Measurements from ENCODE around the gene MAP1S. TPM values are rescaled to one million over a fixed set of nuclear protein-coding genes. Genes with fewer than 3 reads are reported as not detected.

MAP1S gene
- total and polyA plus RNA-seq, 2 of the 8 experiments (the other 6 are each of a cell fraction or from before 2014, with no cell fraction given) = 66.7 to 115 TPM

- Histone ChIP-seq H3K4me1 (replicated peaks in 1 of 4; ENCODE audit: control insufficient read depth in 3 of 4, insufficient read depth in 4 of 4, low read length in 3 of 4) (no peaks in the 10 kb centered on the region; a peak in 2 of 7 replicates), H2BK12ac (ENCODE audit: low read depth, low read length) (no peak overlapping the region), H2AFZ (ENCODE audit: low read length) (peak overlapping the region; percentile 34; the same call in 1 of the 2 replicates), H3K9ac (replicated peaks in 1 of 4; ENCODE audit: extremely low read depth in 1 of 4, low read depth in 3 of 4, low read length in 3 of 4) (peak overlapping the region in 1 of 4 experiments; percentile 31; a peak in 2 of 7 replicates), H2BK120ac (replicated peaks; ENCODE audit: low read depth, low read length) (no peak overlapping the region), H3K23ac (ENCODE audit: insufficient read length) (no peak overlapping the region), H3K27ac (ENCODE audit: low read depth, low read length) (no peak overlapping the region), H4K5ac (ENCODE audit: insufficient read length, low read depth, low read length) (peak overlapping the region; percentile 27), H2BK15ac (ENCODE audit: low read length) (no peak overlapping the region), H3K4me3 (ENCODE audit: extremely low read depth in 1 of 4, insufficient read depth in 2 of 4, low read depth in 3 of 4, low read length in 4 of 4) (peak overlapping the region in 1 of 4 experiments; percentile 46; a peak in 3 of 8 replicates), H4K8ac (ENCODE audit: extremely low read depth, insufficient read depth, low read length) (no peak overlapping the region), H3K56ac (replicated peaks; ENCODE audit: insufficient read length, low read depth, low read length) (no peak overlapping the region), H3K4me2 (ENCODE audit: insufficient read depth in 1 of 2, low read depth in 2 of 2, low read length in 2 of 2) (peak overlapping the region; percentile 53 to 66), H3K79me2 (ENCODE audit: control insufficient read depth in 1 of 2, insufficient read depth in 2 of 2, low read length in 2 of 2) (no peaks in the 10 kb centered on the region), H3K36me3 (ENCODE audit: control insufficient read depth in 2 of 4, insufficient read depth in 4 of 4, low read length in 3 of 4) (no peaks in the 10 kb centered on the region), H3K14ac (ENCODE audit: insufficient read length) (no peak overlapping the region), H4K91ac (replicated peaks; ENCODE audit: insufficient read length, low read length) (peak overlapping the region; percentile 56), H3K27me3 (replicated peaks in 1 of 4; ENCODE audit: control insufficient read depth in 3 of 4, extremely low read depth in 1 of 4, insufficient read depth in 3 of 4, low read length in 3 of 4) (peaks cover 0 to 6% (median 5%) of the 10 kb centered on the region in 4 experiments; a peak in 4 of 7 replicates), H3K79me1 (ENCODE audit: low read depth, low read length) (no peaks in the 10 kb centered on the region), H3K9me3 (ENCODE audit: insufficient read depth in 2 of 2, low read depth in 1 of 2, low read length in 1 of 2) (no peaks in the 10 kb centered on the region), H3K4ac (replicated peaks; ENCODE audit: insufficient read length, low read depth, low read length) (no peak overlapping the region), H2BK20ac (ENCODE audit: low read length) (no peak overlapping the region), H3K23me2 (ENCODE audit: low read depth, low read length) (peaks cover 3% of the 10 kb centered on the region; the same call in 1 of the 2 replicates), H2BK5ac (ENCODE audit: low read depth, low read length) (peak overlapping the region; percentile 44; the same call in 1 of the 2 replicates), H3K18ac (ENCODE audit: extremely low read depth, low read length) (no peak overlapping the region), H4K20me1 (replicated peaks in 1 of 2; ENCODE audit: control insufficient read depth in 1 of 2, insufficient read depth in 2 of 2, low read length in 2 of 2) (no peaks in the 10 kb centered on the region), H2AK5ac (ENCODE audit: low read depth, low read length) (no peak overlapping the region)
- 16% methylated on average over 17 of the region's 17 CpGs; no CpG with 5 or more reads in 1 of the 2 experiments for whole genome bisulfite sequencing, 2 experiments (ENCODE audit: extremely low coverage in 1 of 2, insufficient coverage in 1 of 2, insufficient read length in 1 of 2, insufficient replicate concordance in 2 of 2, low coverage in 1 of 2, low lambda C conversion rate in 2 of 2, missing lambda C conversion rate in 1 of 2)
- ChIA-PET CTCF (ENCODE audit: partially characterized antibody) (interaction anchor here (0.7 to 3.1 kb wide), 12 partner anchors 9 to 137 kb away, joined by 3 to 15 read pairs (median 4); no protein-coding TSS in a partner anchor), POLR2A (ENCODE audit: partially characterized antibody) (interaction anchor here (0.9 to 2.0 kb wide), 7 partner anchors 9 to 155 kb away, joined by 3 to 13 read pairs (median 3); partner anchors contain the start of genes MAP1S and UNC13A)
- DNase-seq (ENCODE audit: low read depth in 1 of 2, low spot score in 2 of 2) (peak; percentile 68 to 89), FAIRE-seq (peak; percentile 88)
- TF ChIP-seq KDM1A (IDR thresholded peaks at IDR 0.05; ENCODE audit: borderline replicate concordance, low read length) (0 out of 2 replicates have a peak, but pooled peaks have one; percentile 70), NRF1 (IDR thresholded peaks at IDR 0.05; ENCODE audit: low read depth, low read length) (no peak), MAX (IDR thresholded peaks at IDR 0.05) (peak; percentile 96), YY1 (IDR thresholded peaks at IDR 0.05; ENCODE audit: low read depth, low read length) (no peak), CBX8 (IDR thresholded peaks at IDR 0.05; ENCODE audit: borderline replicate concordance, low read depth, low read length) (no peak), KDM5A (IDR thresholded peaks at IDR 0.05; ENCODE audit: low read length) (no peak), TBP (IDR thresholded peaks at IDR 0.05; ENCODE audit: low read depth, low read length) (no peak), EGR1 (IDR thresholded peaks at IDR 0.05; ENCODE audit: borderline replicate concordance, low read depth, low read length) (no peak), ATF2 (IDR thresholded peaks at IDR 0.05; ENCODE audit: low read length) (no peak), RFX5 (IDR thresholded peaks at IDR 0.05; ENCODE audit: borderline replicate concordance, low read depth, low read length) (no peak; the same call in 1 of the 2 replicates), CEBPB (IDR thresholded peaks at IDR 0.05; ENCODE audit: low read depth, low read length) (no peak), TAF1 (IDR thresholded peaks at IDR 0.05; ENCODE audit: low read depth, low read length) (0 out of 2 replicates have a peak, but pooled peaks have one; percentile 46)
Observed at GRCh38 chr19:17706750-17707181, 12.5 kb upstream of the MAP1S start.
